ENCODE measurements around the gene GTPBP10.
"Not testable (repeated sequence)": the region's sequence is repeated elsewhere in the genome, so short reads cannot be mapped to it uniquely, and the experiment has no call there.

GTPBP10 gene, protein sequence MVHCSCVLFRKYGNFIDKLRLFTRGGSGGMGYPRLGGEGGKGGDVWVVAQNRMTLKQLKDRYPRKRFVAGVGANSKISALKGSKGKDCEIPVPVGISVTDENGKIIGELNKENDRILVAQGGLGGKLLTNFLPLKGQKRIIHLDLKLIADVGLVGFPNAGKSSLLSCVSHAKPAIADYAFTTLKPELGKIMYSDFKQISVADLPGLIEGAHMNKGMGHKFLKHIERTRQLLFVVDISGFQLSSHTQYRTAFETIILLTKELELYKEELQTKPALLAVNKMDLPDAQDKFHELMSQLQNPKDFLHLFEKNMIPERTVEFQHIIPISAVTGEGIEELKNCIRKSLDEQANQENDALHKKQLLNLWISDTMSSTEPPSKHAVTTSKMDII

DNA sequence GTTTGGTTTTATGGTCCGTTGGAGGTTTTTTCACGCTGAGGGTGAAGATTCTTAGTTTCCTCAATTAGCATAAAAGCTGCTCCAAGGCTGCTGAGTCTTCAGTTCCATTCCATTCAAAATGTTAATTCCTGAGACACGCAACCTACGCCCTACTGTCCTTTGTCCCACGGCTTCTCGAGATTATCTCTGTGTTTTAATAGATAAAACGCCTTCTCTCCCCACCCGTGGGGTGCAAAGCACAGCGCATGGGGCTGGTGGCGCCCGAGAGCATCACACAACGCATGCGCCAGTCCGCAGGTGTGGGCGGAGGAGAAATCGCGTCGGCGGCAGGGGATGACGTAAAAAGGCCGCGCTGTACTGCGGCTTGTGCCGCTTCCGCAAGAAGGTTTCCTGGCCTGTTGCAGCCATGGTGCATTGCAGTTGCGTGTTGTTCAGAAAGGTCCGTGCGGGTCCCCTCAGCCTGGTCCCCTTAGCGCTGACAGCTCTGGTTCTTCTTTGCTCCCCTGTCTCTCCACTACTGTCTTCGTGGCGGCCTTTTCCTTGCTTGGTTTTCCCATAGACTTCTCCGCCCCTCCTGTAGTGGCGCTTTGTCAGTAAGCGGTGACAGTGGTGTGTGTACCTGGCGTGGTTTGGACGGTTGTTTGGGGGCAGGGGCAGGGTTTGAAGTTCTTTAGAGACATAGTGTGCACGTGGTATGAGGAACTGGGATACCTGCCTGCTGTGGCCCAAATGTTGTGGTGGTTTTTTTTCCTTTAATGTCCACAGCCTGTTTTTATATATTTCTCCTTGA lies at the start of gene GTPBP10:
GTPBP10 (plus strand) TSS at position 381 of the 790 bp plus-strand sequence; CDS start at position 407, 26 bp downstream.
- peak; percentile 89 to 90 (median 89) for DNase-seq (ENCODE audit: low read depth in 3 of 3)

DNA sequence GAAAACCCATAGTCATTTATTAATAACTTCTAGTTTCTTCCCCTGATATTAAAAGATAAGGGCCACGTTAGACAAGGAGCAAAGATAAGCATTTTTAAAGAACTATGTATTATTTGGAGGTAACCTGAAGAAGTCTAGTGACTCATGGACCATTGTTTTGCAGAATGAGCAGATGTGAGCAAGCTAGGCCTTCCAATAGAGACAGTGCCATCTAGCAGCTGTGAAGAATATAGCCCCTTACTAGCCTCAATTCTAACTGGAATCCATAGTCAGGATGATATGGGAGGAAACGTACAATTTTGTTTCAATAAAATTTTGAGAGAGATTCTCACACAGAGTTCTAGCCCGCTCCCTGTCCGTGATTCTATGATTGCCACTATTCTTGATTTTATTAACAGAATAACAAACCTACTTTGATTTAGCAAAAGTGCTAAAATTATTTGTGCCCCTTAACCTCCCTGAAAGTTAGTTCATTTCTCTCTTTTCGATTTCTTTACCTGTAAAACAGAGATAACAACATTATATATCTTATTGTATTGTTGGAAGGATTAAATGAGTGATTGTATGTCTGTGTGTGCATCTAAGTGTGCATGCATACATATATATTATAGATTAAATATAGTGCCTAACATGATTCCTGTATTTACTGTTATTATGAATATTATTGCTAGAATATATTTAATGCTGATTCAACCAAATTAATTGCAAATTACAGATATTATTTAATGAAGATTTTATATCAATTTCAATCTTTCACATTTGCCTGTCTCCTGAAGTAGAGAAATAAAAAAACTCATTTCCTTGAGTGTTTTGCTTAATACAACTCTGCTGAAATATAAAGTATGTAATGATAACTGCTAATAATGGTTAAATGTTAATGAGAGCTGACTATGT lies 48.1 kb upstream of the GTPBP10 start:
- DNase-seq (ENCODE audit: low read depth in 3 of 3): no peak

DNA sequence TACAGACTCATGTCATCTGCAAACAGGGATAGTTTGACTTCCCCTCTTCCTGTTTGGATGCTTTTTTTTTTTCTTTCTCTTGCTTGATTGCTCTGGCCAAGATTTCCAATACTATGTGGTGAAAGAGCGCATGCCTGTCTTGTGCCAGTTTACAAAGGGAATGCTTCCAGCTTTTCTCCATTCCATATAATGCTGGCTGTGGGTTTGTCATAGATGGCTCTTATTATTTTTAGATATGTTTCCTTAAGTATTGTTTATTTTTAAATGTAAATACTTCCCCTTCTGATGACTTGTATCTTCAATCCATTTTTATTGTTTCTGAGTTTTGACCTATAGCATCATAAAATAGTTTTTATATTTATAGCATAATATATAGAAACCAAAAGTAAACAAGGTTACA lies 43.3 kb upstream of the GTPBP10 start:
- no peak for DNase-seq (ENCODE audit: low read depth in 3 of 3)

DNA sequence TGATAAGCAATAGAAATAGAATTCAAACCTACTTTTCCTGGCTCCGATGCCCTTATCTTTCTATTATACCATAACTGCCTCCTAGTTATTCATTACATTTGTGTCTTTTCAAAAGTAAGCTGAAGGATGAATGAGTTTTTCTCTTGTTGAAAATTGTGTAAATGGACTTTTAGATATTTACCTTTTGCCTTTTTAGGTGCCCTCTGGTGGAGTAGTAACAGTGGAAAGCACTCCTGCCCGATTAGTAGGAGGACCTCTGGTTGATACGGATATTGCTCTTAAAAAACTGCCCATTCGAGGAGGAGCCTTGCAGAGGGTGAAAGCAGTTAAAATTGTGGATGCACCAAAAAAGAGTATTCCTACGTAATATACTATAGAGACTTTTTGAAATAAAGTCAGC lies 36.6 kb upstream of the GTPBP10 start:
- no peak for DNase-seq (ENCODE audit: low read depth in 3 of 3)

DNA sequence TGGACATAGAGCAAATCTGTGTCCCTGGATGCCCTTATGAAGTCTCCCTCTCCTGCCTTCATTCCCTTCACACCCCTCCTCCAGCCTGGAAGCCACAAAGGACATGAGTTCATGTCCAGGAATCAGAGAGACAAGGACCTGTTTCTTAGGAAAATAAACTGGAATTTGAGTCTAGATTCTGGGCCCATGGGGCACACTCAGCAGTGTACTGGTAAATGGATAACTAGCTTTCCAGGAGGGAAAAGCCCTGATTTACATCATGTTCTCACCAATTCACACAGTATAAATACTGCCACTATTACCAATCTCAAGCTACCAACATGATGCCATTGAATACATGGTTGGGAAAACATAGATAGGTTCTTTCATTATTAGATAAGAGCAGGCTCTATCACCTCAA lies 35.3 kb upstream of the GTPBP10 start:
- no peak for DNase-seq (ENCODE audit: low read depth in 3 of 3)

DNA sequence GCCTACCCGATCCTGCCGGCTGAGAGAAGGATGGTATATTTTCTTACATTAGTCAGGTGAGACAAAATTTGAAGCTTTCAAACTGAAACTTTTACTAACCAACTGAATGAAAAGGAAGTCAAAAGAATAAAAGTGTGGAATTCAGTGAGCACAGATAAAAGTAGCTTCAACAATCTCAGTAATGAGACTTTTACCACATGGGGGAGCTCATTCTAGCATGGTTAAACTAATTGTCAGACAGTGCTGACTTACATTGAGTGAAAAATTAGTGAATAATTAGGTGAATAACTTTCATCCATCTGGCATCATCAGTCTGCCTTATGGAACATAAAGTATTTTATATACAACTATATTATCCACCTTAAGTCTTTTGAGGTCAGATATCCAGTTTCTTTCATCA lies 33.8 kb upstream of the GTPBP10 start:
- no peak for DNase-seq (ENCODE audit: low read depth in 3 of 3)

DNA sequence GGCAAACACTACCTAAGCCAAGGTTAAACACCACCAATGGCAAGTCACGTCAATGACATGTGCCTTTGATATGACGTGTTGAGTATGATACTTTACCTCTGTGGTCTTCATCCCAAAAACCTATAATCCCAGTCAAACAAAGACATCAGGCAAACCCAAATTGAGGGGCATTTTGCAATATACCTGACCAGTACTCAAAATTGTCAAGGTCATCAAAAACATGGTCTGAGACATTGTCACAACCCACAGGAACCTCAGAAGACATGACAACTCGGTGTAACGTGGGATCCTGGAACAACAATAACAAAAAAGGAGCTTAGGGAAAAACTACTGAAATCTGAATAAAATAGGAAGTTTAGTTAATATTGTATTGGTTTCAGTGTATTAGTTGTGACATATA lies 32.6 kb upstream of the GTPBP10 start:
- DNase-seq (ENCODE audit: low read depth in 3 of 3): no peak

DNA sequence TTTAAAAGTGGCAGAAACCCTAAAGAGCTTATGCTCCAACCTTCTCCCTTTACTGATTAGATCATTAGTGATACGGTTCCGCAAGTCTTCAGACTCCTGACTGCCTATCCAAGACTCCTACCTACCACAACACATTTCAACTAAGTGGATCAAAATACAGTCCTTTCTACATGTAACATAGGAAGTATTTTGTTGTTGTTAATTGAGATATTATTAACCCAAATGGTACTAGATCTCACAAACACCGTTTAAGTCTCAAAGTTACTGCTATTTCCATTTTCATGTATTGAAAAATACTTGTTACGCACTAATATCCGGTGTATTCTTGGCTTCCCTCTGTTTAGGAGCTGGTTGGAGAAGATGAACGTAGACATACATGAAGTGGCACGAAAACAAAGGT lies 26.5 kb upstream of the GTPBP10 start:
- DNase-seq (ENCODE audit: low read depth in 3 of 3): no peak

DNA sequence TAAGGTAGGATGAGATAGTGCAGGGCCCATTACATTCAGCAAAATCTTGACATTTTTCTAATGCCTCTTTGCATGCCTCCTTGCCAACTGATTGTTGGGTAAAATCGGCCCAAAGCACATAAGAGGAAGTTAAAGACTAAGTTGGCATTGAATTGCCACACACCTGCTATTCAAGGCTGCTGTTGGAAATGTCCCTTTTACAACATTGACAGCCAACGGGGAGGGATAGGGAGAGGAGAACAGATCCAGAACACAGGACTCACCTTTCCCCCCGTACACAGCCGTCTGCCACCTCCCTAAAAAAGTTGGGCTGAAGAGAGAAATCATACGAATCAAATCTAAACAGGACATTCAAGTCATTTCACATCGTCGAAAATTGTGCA lies 26.1 kb upstream of the GTPBP10 start:
- DNase-seq (ENCODE audit: low read depth in 3 of 3): no peak

DNA sequence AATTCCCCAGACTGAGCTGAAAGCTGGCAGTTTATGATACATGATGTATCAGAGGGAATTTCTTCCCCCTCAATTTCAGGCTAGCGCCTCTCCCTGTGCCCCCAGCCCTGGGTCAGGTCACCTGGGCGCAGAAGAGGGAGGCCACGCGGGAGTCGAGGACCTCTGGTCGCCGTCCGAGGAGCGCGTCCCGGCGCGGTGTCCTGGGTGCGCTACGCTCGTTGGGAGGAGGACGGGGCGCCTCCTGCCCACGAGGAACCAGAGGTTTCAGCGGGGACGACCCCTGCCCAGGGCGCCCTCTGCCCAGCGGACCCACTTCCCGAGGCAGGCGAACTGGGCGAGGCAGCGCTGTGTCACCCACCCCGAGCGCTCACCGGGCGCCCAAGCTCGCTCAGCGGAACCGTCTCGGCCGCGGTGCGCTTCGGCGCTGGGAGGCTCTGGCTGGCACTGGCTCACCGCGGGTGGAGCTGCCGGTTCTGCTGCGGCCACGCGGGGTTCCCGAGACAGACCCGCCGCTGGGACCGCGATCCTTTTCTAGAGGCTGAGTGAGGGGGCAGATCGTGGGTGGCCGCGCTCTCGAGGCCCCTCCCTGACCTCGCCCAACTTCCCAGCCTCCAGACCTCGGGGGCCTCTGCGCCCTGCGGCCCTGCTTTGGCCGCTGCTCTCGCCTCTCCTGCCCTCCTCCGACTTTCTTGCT lies 25.6 kb upstream of the GTPBP10 start, which contains the start of gene FAM237B:
FAM237B (minus strand) TSS at position 504 of the 694 bp plus-strand sequence. CDS start 1,556 bp downstream, outside the sequence.
- DNase-seq (ENCODE audit: low read depth in 3 of 3): no peak

DNA sequence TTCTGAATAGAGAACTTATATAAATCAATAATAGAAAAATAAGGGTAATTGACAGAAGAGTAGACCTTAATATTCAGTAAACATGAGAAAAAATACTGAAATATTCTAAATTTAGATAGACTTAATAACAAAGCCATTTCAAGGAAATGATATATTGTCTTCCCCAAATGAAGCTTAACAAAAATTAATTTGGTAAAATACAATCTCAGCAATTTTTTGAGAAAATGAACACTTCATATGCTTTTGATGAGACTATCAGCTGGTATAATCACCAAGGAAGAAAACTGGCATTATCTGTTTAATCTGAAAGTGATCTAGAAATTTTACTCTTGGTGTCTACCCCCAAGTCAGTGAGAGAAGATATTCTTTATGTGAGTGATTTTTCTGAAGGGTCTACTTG lies 23.7 kb upstream of the GTPBP10 start:
- DNase-seq (ENCODE audit: low read depth in 3 of 3): no peak

DNA sequence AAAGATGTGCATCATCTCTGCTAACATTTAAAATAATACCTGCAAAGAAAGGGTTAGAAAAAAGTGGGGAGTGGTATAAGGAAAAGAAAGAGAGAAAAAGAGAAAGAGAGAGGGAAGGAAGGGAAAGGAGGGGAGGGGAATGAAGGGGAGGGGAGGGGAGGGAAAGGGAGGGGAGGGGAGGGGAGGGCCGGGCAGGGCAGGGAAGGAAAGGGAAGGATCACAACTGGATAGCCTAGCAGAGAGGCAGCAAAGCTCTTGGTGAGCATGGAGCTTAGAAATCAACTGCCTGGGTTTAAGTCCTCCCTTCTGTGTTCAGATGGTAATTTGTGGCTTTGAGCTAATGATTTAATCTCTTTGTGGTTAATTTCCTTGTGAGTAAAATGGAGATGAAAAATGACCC lies 20.0 kb upstream of the GTPBP10 start:
- DNase-seq (ENCODE audit: low read depth in 3 of 3): no peak

DNA sequence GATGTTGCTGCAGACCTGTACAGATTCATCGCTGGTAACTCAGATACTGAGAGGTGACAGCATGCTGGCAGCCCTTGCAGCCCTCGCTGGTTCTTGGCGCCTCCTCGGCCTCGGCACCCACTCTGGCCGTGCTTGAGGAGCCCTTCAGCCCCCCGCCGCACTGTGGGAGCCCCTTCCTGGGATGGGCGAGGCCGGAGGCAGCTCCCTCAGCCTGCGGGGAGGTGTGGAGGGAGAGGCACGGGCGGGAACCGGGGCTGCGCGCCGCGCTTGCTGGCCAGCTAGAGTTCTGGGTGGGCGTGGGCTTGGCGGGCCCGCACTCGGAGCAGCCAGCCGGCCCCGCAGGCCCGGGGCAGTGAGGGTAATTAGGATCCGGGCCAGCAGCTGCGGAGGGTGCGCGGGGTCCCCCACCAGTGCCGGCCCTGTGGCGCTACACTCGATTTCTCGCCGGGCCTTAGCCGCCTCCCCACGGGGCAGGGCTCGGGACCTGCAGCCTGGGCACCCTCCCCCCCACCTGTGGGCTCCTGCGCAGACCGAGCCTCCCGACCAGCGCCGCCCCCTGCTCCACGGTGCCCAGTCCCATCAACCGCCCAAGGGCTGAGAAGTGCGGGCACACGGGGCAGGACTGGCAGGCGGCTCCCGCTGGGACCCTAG lies 12.2 kb upstream of the GTPBP10 start:
- no peak for DNase-seq (ENCODE audit: low read depth in 3 of 3)

DNA sequence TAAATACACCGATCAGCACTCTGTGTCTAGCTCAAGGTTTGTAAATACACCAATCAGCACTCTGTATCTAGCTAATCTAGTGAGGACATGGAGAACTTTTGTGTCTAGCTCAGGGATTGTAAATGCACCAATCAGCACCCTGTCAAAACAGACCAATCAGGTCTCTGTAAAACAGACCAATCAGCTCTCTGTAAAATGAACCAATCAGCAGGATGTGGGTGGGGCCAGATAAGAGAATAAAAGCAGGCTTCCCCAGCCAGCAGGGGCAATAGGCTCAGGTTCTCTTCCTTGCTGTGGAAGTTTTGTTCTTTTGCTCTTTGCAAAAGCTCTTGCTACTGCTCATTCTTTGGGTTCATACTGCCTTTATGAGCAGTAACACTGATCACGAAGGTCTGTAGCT lies 11.6 kb upstream of the GTPBP10 start:
- DNase-seq (ENCODE audit: low read depth in 3 of 3): not testable (repeated sequence)

DNA sequence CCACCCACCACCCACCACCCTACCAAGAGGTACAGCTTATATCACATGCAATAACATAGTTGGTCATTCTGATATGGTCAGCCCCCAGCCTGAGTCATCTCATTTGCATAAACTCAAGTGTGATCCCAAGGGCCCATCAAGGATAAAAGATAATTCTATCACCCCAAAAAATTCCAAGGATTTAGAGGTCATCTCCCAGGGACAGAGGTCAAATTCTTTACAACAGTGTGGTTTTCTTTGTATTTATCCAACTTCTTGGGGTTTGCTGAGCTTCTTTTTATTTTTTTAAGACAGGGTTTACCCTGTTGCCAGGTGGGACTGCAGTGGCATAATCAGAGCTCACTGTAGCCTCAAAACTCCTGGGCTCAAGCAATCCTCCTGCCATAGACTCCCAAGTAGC lies 9.4 kb upstream of the GTPBP10 start:
- DNase-seq (ENCODE audit: low read depth in 3 of 3): no peak

DNA sequence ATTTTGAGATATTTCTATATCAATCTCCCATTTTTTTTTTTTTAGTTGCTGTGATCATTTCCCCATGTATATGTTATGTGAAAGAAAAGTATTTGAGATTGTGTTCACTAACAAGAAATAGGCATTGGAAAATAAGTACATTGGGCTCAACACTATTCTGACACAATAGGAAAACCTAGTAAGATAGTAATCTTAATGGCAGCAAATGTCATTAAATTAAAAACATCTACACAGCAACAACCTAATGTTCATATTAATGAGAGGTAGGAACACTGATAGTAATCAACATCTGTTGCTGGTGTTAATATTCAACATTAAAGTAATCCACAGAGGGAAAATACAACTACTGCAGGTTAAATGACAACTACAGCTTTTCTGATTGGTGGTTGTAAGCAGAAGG lies 1.5 kb upstream of the GTPBP10 start:
- DNase-seq (ENCODE audit: low read depth in 3 of 3): no peak

DNA sequence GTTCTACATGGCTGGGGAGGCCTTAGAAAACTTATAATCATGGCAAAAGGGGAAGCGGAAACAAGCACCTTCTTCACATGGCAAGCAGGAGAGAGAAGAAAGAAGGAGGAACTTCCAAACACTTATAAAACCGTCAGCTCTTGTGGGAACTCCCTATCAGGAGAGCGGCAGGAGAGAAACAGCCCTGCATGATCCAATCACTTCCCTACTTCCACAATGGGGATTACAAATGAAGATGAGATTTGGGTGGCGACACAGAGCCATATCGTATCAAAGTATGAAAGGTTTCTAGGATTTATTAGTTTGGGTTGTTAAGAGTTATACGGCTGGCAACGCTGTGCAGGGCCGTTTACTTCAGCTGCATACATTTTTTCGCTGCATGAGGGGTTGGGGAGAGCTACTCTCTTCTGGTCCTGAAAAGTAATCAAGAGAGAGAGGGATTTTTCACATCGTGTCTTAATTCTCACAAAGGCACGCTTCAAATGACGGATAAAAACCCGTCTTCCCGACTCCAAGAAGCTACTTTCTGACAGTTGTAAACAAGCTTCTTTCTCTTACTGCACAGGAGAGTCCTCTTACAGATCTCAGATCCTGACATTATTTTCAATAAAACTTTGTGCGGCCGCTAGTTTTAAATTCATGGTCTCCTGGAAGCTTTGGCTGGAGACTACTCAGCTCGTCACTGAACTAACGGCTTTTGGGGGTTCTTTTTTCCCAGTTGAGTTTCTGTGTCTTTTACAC lies 751 bp upstream of the GTPBP10 start:
- peak in 1 of 3 donors; percentile 4 for DNase-seq (ENCODE audit: low read depth in 3 of 3)

DNA sequence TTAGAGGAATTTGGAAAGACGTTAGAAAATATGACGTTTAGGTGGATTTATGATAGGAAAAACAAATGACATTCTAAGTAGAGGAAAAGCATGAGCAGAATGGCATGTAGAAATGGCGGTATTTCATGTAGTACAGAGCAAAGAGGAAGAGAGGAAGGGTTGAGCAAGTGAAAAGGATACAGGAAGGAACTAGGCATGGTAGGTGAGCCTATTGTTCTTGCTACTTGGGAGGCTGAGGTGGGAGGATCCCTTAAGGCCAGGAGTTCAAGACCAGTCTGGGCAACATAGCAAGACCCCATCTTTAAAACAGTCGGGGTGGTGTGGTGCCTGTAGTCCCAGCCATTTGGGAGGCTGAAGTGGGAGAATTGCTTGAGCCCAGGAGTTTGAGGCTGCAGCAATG lies 1.2 kb downstream of the GTPBP10 start:
- no peak for DNase-seq (ENCODE audit: low read depth in 3 of 3)

DNA sequence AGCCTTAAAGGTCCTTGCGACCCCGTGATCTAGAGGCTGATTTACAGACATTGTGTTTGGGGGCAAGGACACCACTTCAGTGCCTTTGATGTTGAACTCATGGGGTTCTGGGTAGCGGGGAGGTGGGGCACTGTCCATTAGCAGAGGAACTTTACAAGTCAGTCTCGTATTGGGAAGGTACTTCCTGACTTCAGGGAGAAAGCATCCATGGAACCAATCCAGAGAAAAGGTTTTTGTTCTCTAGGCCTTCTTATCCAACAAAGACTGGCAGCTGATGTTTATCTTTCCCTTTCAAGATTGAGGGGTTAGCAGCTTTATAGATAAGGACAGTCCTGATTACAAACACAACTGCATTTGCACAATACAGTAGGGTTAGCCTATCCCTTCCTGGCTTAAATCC lies 2.8 kb downstream of the GTPBP10 start:
- no peak for DNase-seq (ENCODE audit: low read depth in 3 of 3)

DNA sequence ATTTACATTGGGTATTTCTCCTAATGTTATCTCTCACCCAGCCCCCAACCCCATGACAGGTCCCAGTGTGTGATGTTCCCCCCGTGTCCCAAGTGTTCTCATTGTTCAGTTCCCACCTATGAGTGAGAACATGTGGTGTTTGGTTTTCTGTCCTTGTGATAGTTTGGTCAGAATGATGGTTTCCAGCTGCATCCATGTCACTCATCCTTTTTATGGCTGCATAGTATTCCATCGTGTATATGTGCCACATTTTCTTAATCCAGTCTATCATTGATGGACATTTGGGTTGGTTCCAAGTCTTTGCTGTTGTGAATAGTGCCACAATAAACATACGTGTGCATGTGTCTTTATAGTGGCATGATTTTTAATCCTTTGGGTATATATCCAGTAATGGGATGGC lies 3.5 kb downstream of the GTPBP10 start:
- not testable (repeated sequence) for DNase-seq (ENCODE audit: low read depth in 3 of 3)
